ENCODE measurements around the gene CNST.
"Not testable (repeated sequence)": the region's sequence is repeated elsewhere in the genome, so short reads cannot be mapped to it uniquely, and the experiment has no call there.

The CNST gene

GRCh38 chr1:246589919-246590318 is 23.7 kb downstream of the CNST start:
- not testable (repeated sequence) for H3K4me3 ChIP-seq (ENCODE audit: low read depth in 1 of 2, low read length in 2 of 2); H3K27ac ChIP-seq (ENCODE audit: low read depth, low read length); H3K36me3 ChIP-seq (ENCODE audit: insufficient read depth, low read length); H3K27me3 ChIP-seq (ENCODE audit: control insufficient read depth in 1 of 2, insufficient read depth in 2 of 2, low read length in 2 of 2); H3K9ac ChIP-seq (ENCODE audit: low read length); H3K9me3 ChIP-seq (ENCODE audit: low read length)
- H3K4me1 ChIP-seq (ENCODE audit: insufficient read depth, low read length), result peaks cover 19% of the 10 kb centered on the region

DNA sequence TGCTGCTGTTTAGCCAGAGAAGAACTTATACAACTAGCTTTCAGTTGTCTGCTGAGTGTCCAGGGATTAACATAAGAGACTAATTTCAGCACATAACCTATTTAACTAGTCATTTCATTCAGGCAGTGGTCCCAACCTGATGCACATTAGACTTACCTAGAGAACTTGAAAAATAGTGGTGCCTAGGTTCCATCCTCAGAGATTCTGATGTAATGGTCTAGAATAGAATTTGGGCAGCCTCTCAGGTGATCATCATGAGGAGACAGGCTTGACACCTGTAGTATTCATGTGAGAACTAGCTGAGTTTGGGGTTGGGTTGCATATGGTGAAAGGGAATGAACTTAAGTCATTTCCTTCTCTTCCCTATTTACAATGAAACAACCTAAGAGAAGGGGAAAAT is 24.8 kb downstream of the CNST start:
- Histone ChIP-seq H3K9me3 (ENCODE audit: low read length) (no peaks in the 10 kb centered on the region), H3K9ac (ENCODE audit: low read length) (no peak overlapping the region), H3K4me1 (ENCODE audit: insufficient read depth, low read length) (peaks cover 23% of the 10 kb centered on the region), H3K27me3 (ENCODE audit: control insufficient read depth in 1 of 2, insufficient read depth in 2 of 2, low read length in 2 of 2) (no peaks in the 10 kb centered on the region), H3K27ac (ENCODE audit: low read depth, low read length) (no peak overlapping the region), H3K36me3 (ENCODE audit: insufficient read depth, low read length) (no peaks in the 10 kb centered on the region), H3K4me3 (ENCODE audit: low read depth in 1 of 2, low read length in 2 of 2) (no peak overlapping the region)

- Histone ChIP-seq H3K9me3 (ENCODE audit: low read length) (no peaks in the 10 kb centered on the region), H3K36me3 (ENCODE audit: insufficient read depth, low read length) (no peaks in the 10 kb centered on the region), H3K27me3 (ENCODE audit: control insufficient read depth in 1 of 2, insufficient read depth in 2 of 2, low read length in 2 of 2) (no peaks in the 10 kb centered on the region), H3K4me3 (ENCODE audit: low read depth in 1 of 2, low read length in 2 of 2) (no peak overlapping the region), H3K9ac (ENCODE audit: low read length) (no peak overlapping the region), H3K27ac (ENCODE audit: low read depth, low read length) (no peak overlapping the region), H3K4me1 (ENCODE audit: insufficient read depth, low read length) (peaks cover 26% of the 10 kb centered on the region)
These were observed 25.2 kb downstream of the CNST start for GRCh38 chr1:246591504-246591903.

DNA sequence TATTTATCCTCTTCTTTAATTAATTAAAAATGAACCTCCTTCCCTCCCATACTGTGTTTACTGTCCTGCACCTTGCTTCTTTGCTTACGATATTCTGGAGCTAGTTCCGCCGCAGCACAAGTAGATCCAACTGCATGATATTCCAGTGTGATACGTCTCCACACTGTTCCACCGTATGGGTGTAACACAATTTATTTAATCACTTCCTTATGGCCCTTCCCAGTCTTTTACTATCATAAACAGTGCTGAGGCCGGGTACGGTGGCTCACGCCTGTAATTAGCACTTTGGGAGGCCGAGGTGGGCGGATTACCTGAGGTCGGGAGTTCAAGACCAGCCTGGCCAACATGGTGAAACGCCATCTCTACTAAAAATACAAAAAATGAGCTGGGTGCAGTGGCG is 25.7 kb downstream of the CNST start:
- no peak overlapping the region for H3K9ac ChIP-seq (ENCODE audit: low read length)
- no peak overlapping the region for H3K27ac ChIP-seq (ENCODE audit: low read depth, low read length)
- no peak overlapping the region for H3K4me3 ChIP-seq (ENCODE audit: low read depth in 1 of 2, low read length in 2 of 2)
- no peaks in the 10 kb centered on the region for H3K9me3 ChIP-seq (ENCODE audit: low read length)
- no peaks in the 10 kb centered on the region for H3K36me3 ChIP-seq (ENCODE audit: insufficient read depth, low read length)
- peaks cover 30% of the 10 kb centered on the region for H3K4me1 ChIP-seq (ENCODE audit: insufficient read depth, low read length)
- H3K27me3 ChIP-seq (ENCODE audit: control insufficient read depth in 1 of 2, insufficient read depth in 2 of 2, low read length in 2 of 2), result no peaks in the 10 kb centered on the region

DNA sequence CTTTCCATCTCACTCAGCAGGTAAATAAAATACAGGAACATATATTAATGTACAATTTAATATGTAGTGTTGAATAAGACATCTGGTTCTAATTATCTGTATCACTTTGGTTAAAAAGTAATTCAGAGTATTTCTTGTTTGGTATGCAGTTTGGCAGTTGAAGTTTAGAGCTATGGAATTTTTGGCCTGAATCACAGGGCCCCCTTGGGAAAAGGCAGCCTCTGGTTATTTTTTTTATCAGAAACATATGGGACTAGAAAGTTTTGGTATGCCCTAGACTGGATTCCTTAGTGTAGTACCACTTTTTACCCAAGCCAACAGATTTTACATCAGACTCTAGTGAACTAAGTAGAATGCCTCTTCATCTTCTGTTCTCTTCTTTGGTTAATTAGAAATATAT is 26.4 kb downstream of the CNST start:
- peaks cover 31% of the 10 kb centered on the region for H3K4me1 ChIP-seq (ENCODE audit: insufficient read depth, low read length)
- H3K36me3 ChIP-seq (ENCODE audit: insufficient read depth, low read length), result no peaks in the 10 kb centered on the region
- no peaks in the 10 kb centered on the region for H3K9me3 ChIP-seq (ENCODE audit: low read length)
- H3K27ac ChIP-seq (ENCODE audit: low read depth, low read length), result no peak overlapping the region
- H3K27me3 ChIP-seq (ENCODE audit: control insufficient read depth in 1 of 2, insufficient read depth in 2 of 2, low read length in 2 of 2), result no peaks in the 10 kb centered on the region
- no peak overlapping the region for H3K4me3 ChIP-seq (ENCODE audit: low read depth in 1 of 2, low read length in 2 of 2)
- H3K9ac ChIP-seq (ENCODE audit: low read length), result no peak overlapping the region

DNA sequence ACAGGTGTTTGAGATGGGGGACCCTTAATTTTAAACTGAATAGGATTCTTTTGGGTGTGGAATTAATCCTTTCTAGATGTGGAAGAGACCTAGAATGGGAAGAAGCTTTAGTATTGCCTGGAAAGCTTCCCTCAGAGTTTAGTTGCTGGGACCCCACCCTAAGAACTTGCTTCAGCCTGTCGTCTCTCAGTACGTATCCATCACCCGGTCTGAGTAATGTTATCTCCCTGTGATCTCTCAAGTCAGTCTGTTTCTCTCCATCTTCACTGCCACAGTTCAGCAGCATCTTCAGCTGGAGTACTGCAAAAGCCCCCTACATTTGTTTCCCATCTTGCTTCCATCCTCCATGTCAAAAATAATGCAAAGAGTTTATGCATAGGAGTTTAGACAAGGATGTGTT is 28.9 kb downstream of the CNST start:
- Histone ChIP-seq H3K9ac (ENCODE audit: low read length) (no peak overlapping the region), H3K27me3 (ENCODE audit: control insufficient read depth in 1 of 2, insufficient read depth in 2 of 2, low read length in 2 of 2) (no peaks in the 10 kb centered on the region), H3K27ac (ENCODE audit: low read depth, low read length) (peak overlapping the region; percentile 38), H3K36me3 (ENCODE audit: insufficient read depth, low read length) (no peaks in the 10 kb centered on the region), H3K9me3 (ENCODE audit: low read length) (no peaks in the 10 kb centered on the region), H3K4me1 (ENCODE audit: insufficient read depth, low read length) (peaks cover 53% of the 10 kb centered on the region), H3K4me3 (ENCODE audit: low read depth in 1 of 2, low read length in 2 of 2) (no peak overlapping the region)

DNA sequence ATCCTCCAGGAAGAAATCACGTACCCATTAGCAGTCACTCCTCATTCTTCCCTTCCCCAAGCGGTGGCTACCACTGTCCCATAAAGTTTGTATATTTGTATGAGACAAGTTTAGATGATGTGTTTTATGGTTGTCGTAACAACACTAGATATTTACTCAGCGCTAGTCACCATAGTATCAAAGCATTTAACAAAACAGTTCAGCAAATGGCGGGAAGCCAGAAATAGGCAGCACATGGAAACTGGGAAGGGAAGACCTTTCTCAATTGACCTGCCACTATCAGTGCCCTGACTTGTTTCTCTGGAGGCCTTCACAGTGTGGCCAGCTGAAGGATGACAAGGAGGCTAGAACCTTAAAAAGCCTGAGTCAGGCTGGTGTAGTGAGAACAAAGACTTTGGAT is 31.1 kb downstream of the CNST start:
- H3K4me1 ChIP-seq (ENCODE audit: insufficient read depth, low read length), result peaks cover 65% of the 10 kb centered on the region
- peak overlapping the region in 1 of 2 donors; percentile 27 for H3K4me3 ChIP-seq (ENCODE audit: low read depth in 1 of 2, low read length in 2 of 2)
- H3K27ac ChIP-seq (ENCODE audit: low read depth, low read length), result peak overlapping the region; percentile 87
- peak overlapping the region; percentile 23 for H3K9ac ChIP-seq (ENCODE audit: low read length)
- H3K9me3 ChIP-seq (ENCODE audit: low read length), result no peaks in the 10 kb centered on the region
- H3K27me3 ChIP-seq (ENCODE audit: control insufficient read depth in 1 of 2, insufficient read depth in 2 of 2, low read length in 2 of 2), result no peaks in the 10 kb centered on the region
- no peaks in the 10 kb centered on the region for H3K36me3 ChIP-seq (ENCODE audit: insufficient read depth, low read length)

GRCh38 chr1:246597971-246598370 is 31.7 kb downstream of the CNST start:
- no peaks in the 10 kb centered on the region for H3K9me3 ChIP-seq (ENCODE audit: low read length)
- no peak overlapping the region for H3K9ac ChIP-seq (ENCODE audit: low read length)
- peaks cover 68% of the 10 kb centered on the region for H3K4me1 ChIP-seq (ENCODE audit: insufficient read depth, low read length)
- no peaks in the 10 kb centered on the region for H3K27me3 ChIP-seq (ENCODE audit: control insufficient read depth in 1 of 2, insufficient read depth in 2 of 2, low read length in 2 of 2)
- no peaks in the 10 kb centered on the region for H3K36me3 ChIP-seq (ENCODE audit: insufficient read depth, low read length)
- peak overlapping the region; percentile 87 for H3K27ac ChIP-seq (ENCODE audit: low read depth, low read length)
- H3K4me3 ChIP-seq (ENCODE audit: low read depth in 1 of 2, low read length in 2 of 2), result peak overlapping the region in 1 of 2 donors; percentile 27

GRCh38 chr1:246599315-246599714 is 33.1 kb downstream of the CNST start:
- Histone ChIP-seq H3K27me3 (ENCODE audit: control insufficient read depth in 1 of 2, insufficient read depth in 2 of 2, low read length in 2 of 2) (no peaks in the 10 kb centered on the region), H3K27ac (ENCODE audit: low read depth, low read length) (no peak overlapping the region), H3K4me1 (ENCODE audit: insufficient read depth, low read length) (peaks cover 68% of the 10 kb centered on the region), H3K9ac (ENCODE audit: low read length) (no peak overlapping the region), H3K36me3 (ENCODE audit: insufficient read depth, low read length) (no peaks in the 10 kb centered on the region), H3K9me3 (ENCODE audit: low read length) (no peaks in the 10 kb centered on the region), H3K4me3 (ENCODE audit: low read depth in 1 of 2, low read length in 2 of 2) (no peak overlapping the region)

DNA sequence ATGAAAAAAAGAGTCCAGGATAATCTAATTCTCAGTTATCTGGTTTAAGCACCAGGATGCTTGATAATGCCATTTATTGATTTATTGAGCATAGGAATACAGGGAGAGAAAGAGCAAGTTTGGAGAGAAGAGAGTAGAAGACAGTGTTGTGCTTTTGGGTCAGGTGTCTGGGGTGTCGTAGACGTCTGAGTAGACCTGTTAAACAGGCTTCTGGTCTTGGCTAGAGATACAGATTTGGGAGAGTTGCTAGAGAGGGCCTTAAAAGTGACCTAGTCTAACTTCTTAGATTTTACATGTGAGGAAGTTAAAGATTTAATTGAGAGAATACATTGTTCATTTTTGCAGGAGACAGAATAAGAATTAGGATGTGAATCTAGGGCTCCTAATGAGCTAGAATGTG is 34.3 kb downstream of the CNST start:
- Histone ChIP-seq H3K36me3 (ENCODE audit: insufficient read depth, low read length) (no peaks in the 10 kb centered on the region), H3K4me1 (ENCODE audit: insufficient read depth, low read length) (peaks cover 58% of the 10 kb centered on the region), H3K4me3 (ENCODE audit: low read depth in 1 of 2, low read length in 2 of 2) (no peak overlapping the region)

GRCh38 chr1:246602194-246602593 is 35.9 kb downstream of the CNST start:
- Histone ChIP-seq H3K36me3 (ENCODE audit: insufficient read depth, low read length) (no peaks in the 10 kb centered on the region), H3K4me3 (ENCODE audit: low read depth in 1 of 2, low read length in 2 of 2) (no peak overlapping the region), H3K9me3 (ENCODE audit: low read length) (no peaks in the 10 kb centered on the region), H3K9ac (ENCODE audit: low read length) (no peak overlapping the region), H3K4me1 (ENCODE audit: insufficient read depth, low read length) (peaks cover 44% of the 10 kb centered on the region), H3K27me3 (ENCODE audit: control insufficient read depth in 1 of 2, insufficient read depth in 2 of 2, low read length in 2 of 2) (no peaks in the 10 kb centered on the region), H3K27ac (ENCODE audit: low read depth, low read length) (no peak overlapping the region)

More for the DNA sequence above, 34.3 kb downstream of the CNST start:
- Histone ChIP-seq H3K9me3 (ENCODE audit: low read length) (no peaks in the 10 kb centered on the region), H3K27me3 (ENCODE audit: control insufficient read depth in 1 of 2, insufficient read depth in 2 of 2, low read length in 2 of 2) (no peaks in the 10 kb centered on the region), H3K27ac (ENCODE audit: low read depth, low read length) (no peak overlapping the region), H3K9ac (ENCODE audit: low read length) (no peak overlapping the region)

DNA sequence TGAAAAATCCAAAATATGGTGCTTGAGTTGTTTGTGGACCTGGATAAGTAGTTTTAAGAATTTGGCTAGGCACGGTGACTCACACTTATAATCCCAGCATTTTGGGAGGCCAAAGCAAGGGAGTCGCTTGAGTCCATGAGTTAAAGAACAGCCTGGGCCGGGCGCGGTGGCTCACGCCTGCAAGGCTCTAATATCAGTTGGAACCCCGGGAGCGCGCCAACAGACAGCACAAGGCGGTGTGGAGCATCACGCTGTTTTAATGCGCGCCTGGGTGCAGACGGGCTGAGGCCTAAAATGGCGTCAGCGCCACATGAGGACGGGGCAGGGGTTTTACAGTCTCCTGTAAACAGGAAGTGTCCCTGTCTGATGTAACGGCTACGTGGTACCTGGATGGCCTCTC is 39.0 kb downstream of the CNST start:
- not testable (repeated sequence) for H3K4me3 ChIP-seq (ENCODE audit: low read depth in 1 of 2, low read length in 2 of 2); H3K9me3 ChIP-seq (ENCODE audit: low read length); H3K27ac ChIP-seq (ENCODE audit: low read depth, low read length)

More for the DNA sequence above, 39.0 kb downstream of the CNST start:
- H3K9ac ChIP-seq (ENCODE audit: low read length); H3K36me3 ChIP-seq (ENCODE audit: insufficient read depth, low read length); H3K27me3 ChIP-seq (ENCODE audit: control insufficient read depth in 1 of 2, insufficient read depth in 2 of 2, low read length in 2 of 2): not testable (repeated sequence)
- H3K4me1 ChIP-seq (ENCODE audit: insufficient read depth, low read length), result peaks cover 34% of the 10 kb centered on the region

All from muscle layer of colon (tissue), 2 donors.